HG03103 (cell line): ENCODE measurements around the gene OR4C15.

Experiments
- ATAC-seq: cut with Tn5 transposase; IDR thresholded peaks from one replicate; pipeline ENCODE4 v1.9.1; 2021; ENCODE audit warnings: low read depth; ENCODE audit not compliant: unreplicated experiment

Gene OR4C15

GRCh38 chr11:55554169-55554568 lies at the start of gene OR4C15:
Gene OR4C15 (plus strand): TSS chr11:55554469. CDS start chr11:55554469, 0 bp downstream.
- ATAC-seq = no peak

- ATAC-seq = no peak
Measured at GRCh38 chr11:55571828-55572227, 17.6 kb downstream of the OR4C15 start, which contains the start of gene OR4C16. Gene OR4C16 (plus strand): TSS chr11:55572128. CDS start chr11:55572128, 0 bp downstream.

- no peak for ATAC-seq
Measured at GRCh38 chr11:55572548-55572947, 18.3 kb downstream of the OR4C15 start.
